Right ventricle myocardium superior (tissue), 1 donor: ENCODE results near the gene AP1AR. TPM values are rescaled to one million over a fixed set of nuclear protein-coding genes. Genes with fewer than 3 reads are reported as not detected.

ENCODE experiments used
- ATAC-seq: fragments of 200-7000 bp; cut with Tn5 transposase; one replicate; pipeline ENCODE4 v1.9.1; 2020; ENCODE audit warnings: mild to moderate bottlenecking; ENCODE audit not compliant: poor library complexity
- DNase-seq: peaks from one replicate; pipeline ENCODE4 v3.0.0-alpha.2; 2020
- intact Hi-C: fragments of 100-400 bp; cut with DNase I; formaldehyde crosslinking; loops from one replicate; pipeline ENCODE4 v1.11.2; 2022
- total RNA-seq: library from RNA; stranded (reverse); fragmentation: NEBNext Ultra II Directional; extraction: Animal tissue kit (Norgen Biotek cat#: 25700); gene quantifications from one replicate; pipeline ENCODE4 v1.2.1, GENCODE V29; 2021
- donor health status: DM: no; HTN: yes; CAD: no; lungs with severe emphysema.

The AP1AR gene
- total RNA-seq, 1 donor from 2014 or later = 11.1 TPM

DNA sequence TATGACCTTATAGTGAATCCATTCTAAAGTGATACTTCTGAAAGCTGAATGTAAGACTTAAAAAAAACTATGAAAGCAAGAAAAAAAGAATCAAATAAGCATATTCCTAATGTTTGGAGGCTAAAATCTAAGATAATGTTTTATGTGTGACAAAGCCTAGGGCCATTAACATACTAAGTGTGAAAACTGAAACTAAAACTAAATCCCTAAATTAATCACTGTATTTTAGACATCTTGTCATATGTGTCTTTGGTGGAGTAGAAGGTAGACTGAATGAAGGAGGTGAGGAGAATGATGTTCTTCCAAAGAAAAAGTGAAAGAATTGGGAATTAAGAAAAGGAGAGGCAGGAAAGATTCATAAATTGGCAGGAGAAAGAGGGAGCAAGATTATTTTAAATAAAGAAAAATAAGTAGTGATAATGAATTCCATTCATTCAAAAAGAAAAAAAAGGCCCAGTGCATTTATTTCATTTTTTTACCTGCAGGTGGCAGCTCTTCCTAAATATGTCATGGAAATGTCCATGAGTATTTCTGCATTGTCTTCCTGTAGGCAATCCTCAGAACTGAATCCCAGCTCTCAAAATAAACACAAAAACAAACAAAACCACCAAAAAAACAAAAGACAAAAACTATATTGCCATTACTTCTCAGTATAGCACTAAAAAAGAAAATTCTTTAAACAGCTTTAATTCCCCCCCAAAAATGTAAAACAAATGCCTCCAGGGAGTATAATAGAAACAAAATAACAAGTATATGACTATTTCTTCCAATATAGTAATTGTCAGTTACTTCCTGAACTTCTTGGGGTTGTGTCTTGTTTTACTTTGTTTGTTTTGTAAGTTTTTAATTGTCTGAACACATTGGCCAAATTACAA lies 17.0 kb upstream of the AP1AR start:
- DNase-seq = no peak
- intact Hi-C loops = no loop called here
- no peak for ATAC-seq

DNA sequence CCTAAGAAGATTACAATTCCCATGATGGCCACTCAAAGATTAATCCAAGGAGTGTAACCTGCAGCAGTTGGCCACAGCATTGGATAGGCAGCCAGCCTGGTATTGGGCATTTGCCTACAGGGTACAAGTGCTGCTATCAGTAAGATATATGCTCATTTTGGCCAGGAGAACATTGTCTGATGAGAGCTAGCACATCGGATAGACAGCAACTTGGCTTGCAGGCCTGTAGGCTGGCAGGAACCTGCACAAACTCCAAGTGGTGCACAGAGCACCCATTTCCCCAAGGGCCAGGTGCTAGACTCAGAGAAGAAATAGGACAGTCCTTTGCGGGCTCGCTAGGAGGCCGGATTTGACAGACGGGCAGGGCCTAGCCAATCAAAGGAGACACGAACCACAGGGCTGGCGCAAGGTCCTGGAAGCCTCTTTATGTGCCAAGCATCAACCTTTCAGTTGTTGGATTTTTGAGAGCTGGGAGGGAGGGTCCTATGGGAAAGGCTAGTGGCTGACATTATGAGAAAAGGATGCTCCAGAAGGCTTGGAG lies 11.7 kb upstream of the AP1AR start:
- ATAC-seq (peak; percentile 73), DNase-seq (no peak)
- intact Hi-C loops = no loop called here

DNA sequence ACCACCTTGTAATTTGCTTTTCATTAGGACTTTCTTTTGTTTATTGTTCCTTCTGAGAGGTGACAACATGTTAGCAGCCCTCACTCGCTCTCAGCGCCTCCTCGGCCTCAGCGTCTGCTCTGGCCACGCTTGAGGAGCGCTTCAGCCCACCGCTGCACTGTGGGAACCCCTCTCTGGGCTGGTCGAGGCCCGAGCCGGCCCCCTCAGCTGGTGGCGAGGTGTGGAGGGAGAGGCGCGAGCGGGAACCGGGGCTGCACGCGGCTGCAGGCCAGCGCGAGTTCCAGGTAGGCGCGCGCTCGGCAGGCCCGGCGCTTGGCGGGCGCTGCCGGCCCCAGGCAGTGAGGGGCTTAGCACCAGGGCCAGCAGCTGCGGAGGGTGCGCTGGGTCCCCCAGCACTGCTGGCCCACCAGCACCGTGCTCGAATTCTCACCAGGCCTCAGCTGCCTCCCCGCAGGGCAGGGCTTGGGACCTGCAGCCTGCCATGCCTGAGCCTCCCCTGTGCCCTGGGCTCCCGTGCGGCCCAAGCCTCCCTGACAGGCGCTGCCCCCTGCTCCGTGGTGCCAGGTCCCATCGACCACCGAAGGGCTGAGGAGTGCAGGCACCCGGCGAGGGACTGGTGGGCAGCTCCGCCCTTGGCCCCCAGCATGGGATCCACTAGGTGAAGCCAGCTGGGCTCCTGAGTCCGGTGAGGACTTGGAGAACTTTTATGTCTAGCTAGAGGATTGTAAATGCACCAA lies 9.2 kb upstream of the AP1AR start:
- DNase-seq (no peak), ATAC-seq (no peak)
- intact Hi-C loops = no loop called here

DNA sequence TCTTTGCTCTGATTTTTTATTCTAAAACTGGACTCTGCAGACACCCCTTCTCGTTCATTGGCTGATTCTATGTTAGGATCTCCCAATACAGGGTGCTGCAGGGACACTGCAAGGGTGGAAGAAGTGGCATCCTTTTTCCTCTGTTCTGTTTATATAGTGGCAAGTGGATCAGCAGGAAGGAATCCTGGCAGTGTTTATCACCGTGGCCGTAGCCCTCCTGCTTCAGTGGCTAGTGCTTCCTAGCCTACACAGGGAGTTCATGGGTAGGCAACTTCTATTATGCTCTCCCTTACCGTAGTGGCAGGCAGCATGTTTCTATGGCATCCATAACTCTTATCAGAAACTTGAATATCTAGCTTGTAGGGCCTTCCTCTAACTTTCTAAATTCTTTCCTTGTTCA lies 6.4 kb upstream of the AP1AR start:
- no peak for DNase-seq
- intact Hi-C loops = no loop called here
- no peak for ATAC-seq

DNA sequence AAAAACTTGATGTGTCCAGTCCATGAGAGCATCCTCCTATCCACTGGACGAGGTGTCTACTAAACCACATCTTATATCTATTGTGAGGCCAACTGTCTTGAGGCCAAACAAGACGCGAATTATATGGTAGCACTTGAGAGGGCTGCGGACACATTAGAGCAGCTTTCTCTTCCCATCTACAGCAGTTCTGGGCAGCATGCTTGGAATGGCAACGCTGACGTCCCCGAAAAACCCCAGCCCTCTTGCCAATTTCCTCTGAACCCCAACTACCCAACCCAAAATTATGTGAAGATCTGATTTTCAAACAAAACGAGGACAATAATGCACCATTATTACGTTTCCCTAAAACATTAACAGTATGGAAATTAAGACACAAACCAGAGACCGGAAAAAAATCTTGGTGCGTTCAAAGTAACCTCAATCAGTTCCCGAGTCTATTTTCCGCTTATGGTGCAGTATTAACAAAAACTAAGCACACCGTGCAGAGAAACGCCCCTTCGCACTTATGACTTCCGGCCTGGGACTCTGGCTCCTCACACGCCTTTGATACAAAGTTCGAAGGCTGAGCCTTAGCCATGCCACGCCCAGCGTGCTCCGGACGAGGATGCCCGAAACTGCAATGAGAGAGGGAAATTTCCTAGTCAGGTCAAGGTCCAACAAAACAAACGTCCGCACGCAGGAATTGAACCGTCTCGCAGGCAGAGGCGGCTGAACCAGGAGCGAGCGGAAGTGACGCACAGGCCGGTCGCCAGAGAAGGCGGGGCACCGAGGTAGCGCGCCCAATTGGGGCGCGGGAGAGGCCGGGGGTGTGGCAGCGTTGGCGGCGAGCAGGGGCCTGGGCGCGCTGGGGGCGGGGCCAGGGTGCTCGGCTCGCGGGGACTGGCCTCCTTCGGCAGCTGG lies 458 bp upstream of the AP1AR start:
- DNase-seq (peak; percentile 99), ATAC-seq (peak; percentile 99)
- intact Hi-C loops = no loop called here

DNA sequence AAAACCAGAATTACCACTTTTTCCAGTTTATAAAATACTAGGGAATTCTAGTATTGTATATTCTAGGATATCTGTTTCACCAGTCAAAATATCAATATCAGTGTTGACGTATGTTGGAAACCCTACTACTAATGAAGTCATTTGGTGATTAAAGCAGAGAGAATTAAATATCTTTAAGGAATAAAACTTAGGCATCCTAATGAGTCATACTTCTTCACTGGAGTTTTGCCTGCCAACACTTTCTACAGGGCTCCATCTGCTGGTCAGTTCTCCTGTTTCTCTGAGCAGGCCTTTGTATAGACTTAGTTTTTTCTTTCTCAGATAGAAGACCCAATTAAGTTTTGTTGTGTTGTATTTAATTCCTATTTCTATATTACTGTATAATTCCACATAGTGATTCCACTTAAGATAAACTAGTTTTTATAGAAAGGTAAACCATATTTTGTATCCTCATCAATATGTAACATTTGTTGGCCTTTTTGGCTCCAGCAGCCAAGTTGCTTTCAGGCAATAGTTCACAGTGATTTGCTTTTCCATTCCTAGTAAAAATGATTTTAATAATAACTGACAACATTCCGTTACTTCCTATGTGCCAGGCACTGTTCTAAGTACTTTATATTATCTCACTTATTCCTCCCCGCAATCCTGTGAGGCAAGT lies 3.5 kb downstream of the AP1AR start:
- DNase-seq = peak; percentile 47

DNA sequence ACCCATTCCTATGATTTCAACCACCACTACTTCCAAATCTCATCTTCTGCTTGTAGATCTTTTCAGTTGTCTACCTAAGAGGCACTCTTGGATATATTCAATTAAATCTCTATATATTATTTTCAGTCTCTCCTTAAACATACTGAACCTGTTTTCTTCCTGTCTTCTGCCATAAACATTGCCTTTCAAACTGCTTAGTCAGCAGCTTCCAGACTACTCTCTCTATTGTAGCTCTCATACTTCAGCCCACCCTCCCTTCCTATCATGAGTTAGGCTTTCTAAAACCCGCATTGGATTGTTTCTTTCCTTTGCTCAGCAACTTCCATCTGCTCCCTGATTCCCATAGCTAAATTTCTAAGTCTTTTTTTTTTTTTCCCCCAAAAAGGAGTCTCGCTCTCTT lies 4.5 kb downstream of the AP1AR start:
- intact Hi-C loops = no loop called here
- DNase-seq (no peak), ATAC-seq (no peak)

More for the DNA sequence above, 3.5 kb downstream of the AP1AR start:
- no peak for ATAC-seq
- intact Hi-C loops = no loop called here

DNA sequence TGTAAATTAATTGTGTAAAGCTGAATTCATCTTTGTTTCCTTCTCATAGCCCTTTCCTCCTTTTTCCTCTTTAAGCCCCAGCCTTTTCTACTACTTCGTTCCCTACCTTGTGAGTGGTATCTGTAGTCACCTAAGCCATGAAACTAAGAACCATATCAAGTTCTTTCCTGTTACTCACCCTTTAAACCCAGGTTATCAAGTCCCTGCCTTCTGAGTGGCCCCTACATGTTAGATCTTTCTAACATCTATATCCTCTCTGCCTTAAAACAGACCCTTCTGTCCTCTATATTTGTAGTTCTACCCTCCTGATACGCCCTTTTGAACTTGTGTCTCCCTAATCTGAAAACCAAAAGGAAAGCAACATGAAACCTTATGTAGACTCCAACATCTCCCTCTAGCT lies 7.2 kb downstream of the AP1AR start:
- no peak for DNase-seq
- intact Hi-C loops = no loop called here
- ATAC-seq = no peak

DNA sequence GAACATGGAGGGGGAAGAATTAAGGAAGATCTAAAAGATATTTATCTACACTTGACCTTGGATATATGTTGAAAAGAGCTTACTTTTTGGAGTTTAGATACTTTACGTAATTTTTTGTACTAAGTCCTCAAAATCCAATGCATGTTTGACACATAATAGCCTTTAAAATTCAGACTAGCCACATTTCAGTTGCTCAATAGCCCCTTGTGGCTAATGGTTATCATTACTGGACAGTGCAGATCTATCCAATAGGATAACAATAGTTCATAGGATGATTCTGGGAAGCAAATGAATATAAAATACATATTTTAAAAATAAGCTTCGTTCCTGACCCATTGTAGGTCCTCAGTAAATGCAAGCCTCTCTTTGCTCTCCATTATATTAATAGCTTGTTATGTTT lies 13.8 kb downstream of the AP1AR start:
- no peak for ATAC-seq
- intact Hi-C loops = no loop called here

DNA sequence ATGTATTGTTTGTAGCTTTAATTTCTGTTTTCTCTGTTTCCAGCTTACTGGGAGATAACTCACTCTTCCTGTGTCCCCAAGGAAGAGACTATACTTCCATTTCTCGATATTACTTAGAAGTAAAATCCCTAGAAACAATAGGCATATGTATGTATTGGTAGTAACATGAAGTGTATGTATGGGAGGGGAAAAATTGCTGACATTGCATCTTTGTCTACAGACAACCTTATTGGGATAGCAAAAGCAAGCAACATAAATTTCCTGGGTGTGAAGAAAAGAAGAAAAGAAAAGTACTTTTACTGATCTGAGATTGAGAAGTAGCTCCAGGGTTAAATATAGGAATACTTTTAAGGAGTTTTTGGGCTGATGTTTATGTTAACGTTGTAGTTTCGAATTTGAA lies 15.4 kb downstream of the AP1AR start:
- intact Hi-C loops = no loop called here
- no peak for DNase-seq
- ATAC-seq = no peak

More for the DNA sequence above, 13.8 kb downstream of the AP1AR start:
- DNase-seq = no peak

DNA sequence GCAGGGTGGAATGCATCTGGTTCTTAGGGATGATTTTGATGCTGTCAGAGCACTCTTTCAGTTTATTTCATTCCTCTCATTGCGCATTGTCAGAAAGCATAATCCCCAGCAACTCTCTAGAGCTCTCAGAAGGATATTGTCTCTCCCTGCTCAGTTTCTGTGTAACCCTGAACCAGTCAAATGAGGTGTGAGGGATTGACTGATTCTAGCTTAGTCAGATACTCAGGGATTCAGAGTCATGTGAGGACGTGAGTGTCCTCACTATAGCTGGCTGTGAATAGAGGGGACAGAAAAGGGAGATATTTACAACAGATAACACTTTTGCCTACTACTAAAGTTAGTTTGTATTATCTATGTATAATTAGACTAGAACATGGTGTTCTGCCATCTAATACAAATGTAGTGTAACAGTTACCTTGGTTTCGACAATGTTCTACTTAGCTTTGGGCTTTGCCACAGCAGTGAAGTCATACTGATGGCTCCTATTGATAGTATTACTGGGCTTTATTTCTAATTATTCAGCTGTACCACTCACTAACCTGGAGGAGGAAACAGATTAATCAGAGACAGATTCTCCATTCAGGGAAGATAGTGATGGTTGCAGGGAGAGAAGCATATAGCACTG lies 19.5 kb downstream of the AP1AR start:
- intact Hi-C loops = no loop called here
- DNase-seq (no peak), ATAC-seq (peak; percentile 58)

DNA sequence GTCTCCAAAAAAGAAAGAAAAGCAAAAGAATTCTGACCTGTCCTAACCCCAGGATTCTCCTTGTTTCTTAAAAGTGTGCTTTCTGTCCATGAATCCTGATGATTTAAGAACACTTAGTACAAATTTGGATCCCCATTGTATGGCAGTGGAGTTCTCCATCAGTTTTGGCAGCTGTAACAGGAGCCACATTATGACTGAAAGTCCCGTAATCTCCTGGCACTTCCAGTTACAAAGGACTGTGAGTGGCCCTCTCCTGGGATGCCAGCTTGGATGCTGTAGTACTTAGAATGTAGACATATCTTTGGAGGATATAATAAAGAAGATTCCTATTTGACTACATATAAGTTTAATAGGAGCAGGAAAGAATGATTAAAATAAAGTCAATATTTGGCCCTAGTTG lies 20.6 kb downstream of the AP1AR start:
- ATAC-seq (peak; percentile 52), DNase-seq (no peak)
- intact Hi-C loops = no loop called here

DNA sequence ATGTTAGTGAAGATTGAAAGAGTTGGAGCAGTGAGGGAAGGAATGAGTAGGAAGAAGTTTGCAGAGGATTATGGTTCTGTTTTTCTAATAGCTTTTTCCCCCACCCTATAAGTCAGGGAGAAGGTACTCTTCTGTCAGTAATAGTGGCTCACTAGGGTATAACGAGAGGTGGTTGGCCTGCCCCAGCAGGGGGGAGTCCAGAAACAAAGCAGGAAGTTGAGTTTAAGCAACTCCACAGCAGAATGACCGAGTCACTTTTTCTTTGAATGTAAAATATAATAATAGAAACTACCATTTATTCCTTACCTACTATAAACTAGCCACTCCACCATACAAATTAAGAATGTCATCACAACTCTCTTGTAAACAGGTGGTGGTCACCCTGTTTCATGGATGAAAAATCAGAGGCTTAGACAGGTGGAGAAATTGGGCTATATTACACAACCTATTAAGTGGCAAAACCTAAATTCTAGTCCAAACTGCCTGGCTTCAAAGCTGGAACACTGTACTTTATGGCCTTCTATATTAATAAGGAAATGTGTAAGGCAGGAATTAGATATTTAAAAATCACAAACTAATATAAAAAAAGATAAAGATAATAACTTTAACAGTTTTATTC lies 21.9 kb downstream of the AP1AR start:
- intact Hi-C loops = no loop called here

DNA sequence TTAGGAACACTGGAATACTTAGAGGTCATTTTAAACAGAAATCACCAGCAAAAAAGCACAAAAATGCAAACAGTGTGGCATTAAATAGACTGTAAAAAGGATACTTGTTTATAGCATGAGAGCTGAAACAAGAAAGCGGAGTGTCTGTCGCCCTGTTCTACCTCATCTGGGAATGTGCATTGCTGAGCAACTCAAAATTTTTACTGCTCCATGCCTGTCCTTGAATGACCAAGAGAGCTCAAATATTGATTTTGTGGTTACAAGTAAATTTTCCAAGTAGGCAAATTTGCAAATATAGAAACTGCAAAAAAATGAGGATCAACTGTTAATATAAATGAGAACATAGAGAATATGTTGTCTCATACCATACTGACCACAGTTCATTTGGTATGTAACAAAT lies 25.5 kb downstream of the AP1AR start:
- no peak for ATAC-seq
- no peak for DNase-seq
- intact Hi-C loops = no loop called here

More for the DNA sequence above, 21.9 kb downstream of the AP1AR start:
- ATAC-seq (no peak), DNase-seq (no peak)

DNA sequence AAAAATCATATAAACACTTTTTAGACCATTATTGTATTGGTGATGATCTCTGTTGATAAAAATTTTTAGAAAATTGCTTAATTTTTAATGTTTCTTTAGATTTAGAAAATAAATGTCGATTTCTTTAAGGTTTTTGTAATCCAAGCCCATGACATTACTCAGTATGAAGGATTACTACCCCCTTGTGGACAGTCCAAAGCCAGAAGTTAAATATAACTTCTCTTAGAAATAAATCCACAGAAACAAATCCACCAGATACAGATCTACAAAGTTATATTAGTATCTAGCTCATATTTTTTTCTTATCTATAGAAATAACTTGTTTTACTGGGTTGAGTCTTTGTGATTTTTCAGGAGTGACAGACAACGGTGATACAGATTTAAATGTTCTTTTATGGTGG lies 35.2 kb downstream of the AP1AR start:
- ATAC-seq = peak; percentile 71
- DNase-seq = no peak
- intact Hi-C loops = no loop called here

DNA sequence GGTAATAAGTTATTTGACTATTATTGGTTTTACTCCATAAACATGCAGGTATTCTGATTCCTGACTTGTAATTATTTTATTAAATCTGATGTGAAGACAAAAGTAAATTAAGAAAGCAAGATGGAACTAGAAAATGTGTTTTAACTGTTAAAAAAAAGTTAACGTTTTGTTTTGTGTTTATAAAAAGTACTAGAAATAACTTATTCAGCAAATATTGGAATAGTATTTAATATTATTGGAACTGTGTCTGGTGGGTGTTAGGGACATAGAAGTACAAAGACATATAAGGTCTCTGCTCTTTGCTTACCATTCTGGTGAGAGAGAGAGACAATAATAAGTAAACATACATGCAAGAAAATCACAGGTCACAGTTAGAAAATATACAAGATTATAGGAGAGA lies 38.5 kb downstream of the AP1AR start:
- ATAC-seq = no peak
- no peak for DNase-seq

DNA sequence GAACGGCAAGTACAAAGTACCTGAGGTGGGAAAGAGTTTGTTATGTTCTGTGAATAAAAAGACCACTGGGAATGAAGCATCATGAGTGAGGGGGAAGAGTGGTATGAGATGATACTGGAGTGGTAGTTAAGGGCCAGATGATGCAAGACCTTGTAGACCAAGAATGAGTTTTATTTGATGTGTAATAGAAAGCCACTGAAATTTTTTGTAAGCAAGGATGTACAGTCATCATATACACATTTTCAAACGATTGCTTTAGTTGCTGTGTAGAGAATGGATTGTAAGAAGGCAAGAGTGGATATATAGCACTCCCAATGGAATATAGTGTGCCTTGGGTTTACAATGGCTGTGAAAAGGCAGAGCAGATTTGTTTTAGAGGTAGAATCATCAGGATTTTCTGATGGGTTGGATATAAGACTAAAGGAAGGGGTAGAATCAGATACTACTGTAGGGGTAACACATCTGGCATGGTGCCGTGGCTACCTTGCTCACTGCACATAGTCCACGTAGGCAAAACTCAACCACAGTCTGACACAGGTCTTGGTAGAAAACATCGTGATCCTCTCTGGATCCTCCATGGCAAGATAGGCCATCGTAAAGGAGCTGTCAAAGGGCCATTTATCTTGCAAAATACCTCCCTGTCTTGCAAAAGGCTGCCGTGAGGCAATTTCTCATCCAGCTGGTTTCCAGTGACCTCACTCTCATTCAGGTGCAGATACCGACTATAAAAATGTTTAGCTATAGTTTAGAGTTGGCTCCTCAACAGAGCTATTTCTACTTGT lies 39.2 kb downstream of the AP1AR start:
- ATAC-seq (no peak), DNase-seq (no peak)
- intact Hi-C loops = no loop called here

More for the DNA sequence above, 38.5 kb downstream of the AP1AR start:
- intact Hi-C loops = no loop called here
